ENCODE measurements around the gene ATP5F1D.
A peak's percentile ranks its signal among the peaks of the same experiment; 100 is the strongest.

ATP5F1D gene

DNA sequence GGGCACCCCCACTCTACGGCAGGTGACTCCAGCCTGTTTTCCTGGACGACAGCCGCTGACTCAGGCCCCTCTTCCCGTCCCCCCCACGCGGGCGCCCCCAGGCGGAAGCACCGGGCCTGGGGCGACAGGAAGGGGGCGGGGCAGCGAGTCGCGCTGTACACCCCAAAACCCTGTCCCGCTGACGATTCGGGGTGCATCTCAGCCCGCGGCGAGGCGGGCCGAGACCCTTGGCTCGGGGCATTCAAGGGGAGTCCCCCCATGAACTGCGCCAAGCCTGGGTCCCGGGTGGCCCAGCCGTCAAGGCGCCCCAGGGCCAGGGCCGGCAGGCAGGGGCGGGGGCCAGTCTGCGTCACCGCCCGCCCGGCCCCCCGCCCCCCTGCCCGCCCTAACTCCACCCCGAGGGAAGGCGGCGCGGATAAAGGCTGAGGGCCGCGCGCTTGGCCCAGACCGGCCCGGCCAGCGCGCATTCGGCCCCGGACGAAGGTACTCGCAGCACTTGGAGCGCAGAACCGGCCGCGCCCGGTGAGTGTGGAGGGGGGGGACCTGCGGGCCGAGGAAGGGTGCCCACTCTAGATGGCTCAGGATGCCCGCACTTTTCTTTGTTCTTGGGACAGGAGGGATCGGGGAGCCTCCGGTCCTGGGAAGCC lies 6.7 kb downstream of the ATP5F1D start, which contains the start of gene MIDN:
Gene MIDN (plus strand): TSS at position 445 of the 647 bp plus-strand sequence. CDS start 1,714 bp downstream, outside the sequence.
- peak; percentile 72 for DNase-seq (ENCODE audit: low read depth)

DNA sequence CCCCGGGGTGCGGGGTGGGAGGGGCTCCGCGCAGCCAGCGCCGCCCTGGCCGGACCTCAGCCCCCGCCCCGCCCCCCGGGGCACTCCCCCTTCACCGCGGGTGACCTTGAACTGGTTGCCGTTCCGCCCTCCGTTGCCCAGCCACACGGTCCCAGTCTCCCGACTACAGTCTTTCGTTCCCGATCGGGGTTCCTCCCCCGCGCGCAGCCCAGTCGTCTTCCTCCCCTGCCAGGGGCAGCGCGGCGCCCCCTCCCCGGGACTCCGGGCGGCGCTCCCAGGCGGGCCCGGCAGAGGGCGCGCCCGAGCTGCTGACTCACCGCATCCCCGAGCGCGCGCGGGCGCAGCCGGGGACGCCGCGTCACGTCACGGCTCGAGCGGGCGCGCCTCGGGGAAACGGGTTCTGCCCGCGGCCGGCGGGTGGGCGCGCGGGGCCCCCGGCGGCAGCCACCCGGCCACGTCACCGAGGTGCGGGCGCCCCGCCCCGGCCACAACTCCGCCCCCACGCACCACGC lies 7.3 kb downstream of the ATP5F1D start:
- no peak for DNase-seq (ENCODE audit: low read depth)

DNA sequence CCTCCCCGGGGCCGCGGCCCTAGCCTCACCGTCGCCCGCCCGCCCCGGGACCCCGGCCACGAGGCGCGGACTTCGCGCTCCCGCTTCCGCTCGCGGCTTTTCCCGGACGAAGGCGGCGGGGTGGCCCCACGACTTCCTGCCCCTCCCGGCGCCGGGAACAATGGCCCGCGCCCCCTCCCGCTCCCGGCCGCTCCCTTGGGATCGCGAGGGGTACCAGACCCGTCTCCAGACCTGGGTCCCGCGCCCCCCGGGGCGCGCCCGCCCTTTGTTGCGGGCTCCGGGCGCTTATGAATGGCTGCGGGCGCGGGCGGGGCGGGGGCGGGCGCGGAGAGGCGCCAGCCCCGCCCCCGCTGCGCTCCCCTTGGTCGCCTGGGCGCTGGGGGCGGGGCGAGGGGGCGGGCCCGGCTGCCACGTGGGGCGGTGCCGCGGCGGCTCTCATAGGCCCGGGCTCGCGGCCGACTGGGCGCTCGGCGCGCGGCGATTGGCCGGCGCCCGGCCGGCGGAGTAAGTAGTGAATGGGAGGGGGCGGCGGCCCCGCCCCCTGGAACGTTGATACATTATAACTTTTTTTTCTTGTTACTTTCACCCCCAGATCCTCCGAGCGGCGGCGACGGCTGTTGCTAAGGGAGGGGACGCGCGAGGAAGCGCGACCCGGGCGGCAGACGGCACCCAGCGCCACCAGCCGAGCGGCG lies 7.9 kb downstream of the ATP5F1D start:
- peak; percentile 93 for DNase-seq (ENCODE audit: low read depth)

DNA sequence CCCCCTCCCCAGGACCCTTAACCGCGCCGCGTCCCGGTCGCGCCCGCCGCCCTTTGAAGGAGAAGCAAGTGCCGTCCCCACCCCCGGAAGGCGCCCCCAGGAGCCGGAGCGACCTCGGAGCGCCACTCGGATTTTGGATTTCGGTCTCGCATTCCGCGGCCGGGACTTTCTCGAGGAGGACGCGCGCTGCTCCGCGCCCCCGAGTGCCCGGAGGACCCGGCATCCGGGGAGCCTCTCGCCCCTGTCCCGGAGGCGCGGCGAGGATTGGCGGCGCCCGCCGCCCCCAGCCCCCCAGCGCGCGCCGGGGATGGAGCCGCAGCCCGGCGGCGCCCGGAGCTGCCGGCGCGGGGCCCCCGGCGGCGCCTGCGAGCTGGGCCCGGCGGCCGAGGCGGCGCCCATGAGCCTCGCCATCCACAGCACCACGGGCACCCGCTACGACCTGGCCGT lies 8.5 kb downstream of the ATP5F1D start:
- no peak for DNase-seq (ENCODE audit: low read depth)

DNA sequence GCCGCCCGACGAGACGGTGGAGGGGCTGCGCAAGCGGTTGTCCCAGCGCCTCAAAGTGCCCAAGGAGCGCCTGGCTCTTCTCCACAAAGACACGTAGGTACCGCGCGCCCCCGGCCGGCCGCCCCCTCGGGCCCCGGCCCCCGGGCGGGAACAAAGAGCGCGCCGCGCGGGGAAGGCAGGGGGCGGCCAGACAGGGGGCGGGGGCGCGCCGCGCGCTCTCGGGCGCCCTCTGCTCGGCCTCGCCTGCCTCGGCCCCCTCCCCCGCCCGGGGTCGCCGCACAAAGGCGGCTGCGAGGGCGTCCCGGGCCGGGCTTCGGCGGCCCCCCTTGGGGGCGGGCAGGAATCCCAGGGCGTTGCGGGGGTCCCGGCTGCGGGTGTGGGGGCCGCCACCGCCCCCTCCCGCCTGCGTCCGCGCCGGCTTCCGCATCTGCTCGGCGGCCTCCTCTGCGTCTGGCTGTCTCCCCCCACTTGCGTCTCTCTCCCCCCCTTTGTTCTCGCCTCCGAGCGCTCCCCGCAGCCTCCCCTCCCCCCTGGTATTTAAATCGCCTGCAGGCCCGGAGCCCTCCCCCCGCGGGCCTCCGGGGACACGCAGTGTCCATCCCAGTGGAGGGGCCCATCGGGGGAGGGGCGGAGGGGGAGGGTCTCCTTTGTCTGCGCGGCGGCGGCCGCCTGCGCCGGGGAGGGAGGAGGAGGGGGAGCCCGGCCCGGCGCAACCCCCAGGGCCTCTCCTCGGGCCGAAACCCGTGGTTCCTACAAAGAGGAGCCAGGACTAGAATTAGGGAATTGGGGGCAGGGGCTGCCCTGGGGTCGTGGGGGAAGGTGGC lies 9.1 kb downstream of the ATP5F1D start:
- no peak for DNase-seq (ENCODE audit: low read depth)

DNA sequence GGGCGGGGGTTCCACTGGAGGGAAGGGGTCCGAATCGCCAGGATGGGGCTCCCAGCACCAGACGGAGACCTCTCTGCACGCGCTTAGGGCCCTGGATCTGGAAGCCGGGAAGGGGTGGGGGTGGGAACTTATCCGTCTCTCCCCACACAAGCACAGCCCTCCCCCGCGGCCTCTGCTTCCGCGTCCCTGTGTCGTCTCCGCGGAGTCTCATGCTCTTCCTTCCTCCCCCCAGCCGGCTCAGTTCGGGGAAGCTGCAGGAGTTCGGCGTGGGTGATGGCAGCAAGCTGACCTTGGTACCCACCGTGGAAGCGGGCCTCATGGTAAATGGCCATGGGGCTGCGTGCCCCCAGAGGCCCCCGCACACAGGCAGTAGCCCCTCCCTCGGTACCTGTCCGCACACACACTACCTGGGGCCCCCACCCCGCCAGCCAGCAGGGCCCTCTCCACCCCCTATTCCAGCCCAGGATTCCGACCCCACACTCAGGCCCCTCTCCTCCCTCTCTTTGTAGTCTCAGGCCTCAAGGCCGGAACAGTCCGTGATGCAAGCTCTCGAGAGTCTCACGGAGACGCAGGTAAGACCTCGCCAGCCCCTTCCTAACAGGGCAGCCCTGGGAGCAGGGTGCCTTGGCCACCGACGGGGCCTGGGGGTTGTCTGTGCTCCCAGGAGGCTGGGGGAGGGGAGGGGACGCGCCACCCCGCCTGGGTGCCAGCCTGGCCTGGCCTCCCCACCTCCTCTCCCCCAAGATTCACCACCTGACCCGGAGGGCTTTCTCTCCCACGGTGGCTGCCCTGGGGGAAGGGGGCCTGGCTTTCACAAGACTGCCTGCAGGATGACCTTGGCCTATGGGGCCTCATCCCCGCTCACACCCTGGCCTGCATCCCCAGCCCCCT lies 10.0 kb downstream of the ATP5F1D start:
- DNase-seq (ENCODE audit: low read depth) = no peak

DNA sequence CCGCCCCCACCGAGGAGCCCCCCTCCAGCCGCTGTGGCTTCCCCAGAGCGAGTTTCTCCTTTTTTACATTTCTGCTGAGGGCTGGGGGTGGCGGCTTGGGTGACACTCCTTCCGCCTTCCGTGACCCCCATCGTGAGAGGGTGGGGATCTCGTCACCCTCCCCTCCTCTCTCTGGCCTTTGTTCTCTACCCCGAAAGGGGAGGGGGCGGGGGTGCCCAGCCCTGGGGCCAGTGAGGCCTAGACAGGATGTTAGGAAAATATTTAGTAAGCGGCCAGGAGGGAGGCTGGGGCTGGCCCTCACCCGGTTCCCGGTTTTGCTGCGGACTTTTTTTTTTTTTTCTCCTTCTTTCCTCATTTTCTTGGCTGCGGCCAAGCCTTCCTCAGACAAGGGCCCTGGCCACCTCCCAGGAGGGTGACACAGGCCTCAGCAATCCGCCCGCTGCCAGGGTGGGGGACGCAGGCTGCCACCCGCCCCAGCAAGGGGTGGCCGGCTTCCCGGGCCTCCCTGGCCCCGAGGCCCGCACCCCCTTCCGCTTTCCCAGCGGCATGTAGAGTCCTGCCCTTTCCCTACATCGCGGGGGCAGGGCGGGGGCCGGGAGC lies 10.8 kb downstream of the ATP5F1D start:
- peak; percentile 98 for DNase-seq (ENCODE audit: low read depth)

DNA sequence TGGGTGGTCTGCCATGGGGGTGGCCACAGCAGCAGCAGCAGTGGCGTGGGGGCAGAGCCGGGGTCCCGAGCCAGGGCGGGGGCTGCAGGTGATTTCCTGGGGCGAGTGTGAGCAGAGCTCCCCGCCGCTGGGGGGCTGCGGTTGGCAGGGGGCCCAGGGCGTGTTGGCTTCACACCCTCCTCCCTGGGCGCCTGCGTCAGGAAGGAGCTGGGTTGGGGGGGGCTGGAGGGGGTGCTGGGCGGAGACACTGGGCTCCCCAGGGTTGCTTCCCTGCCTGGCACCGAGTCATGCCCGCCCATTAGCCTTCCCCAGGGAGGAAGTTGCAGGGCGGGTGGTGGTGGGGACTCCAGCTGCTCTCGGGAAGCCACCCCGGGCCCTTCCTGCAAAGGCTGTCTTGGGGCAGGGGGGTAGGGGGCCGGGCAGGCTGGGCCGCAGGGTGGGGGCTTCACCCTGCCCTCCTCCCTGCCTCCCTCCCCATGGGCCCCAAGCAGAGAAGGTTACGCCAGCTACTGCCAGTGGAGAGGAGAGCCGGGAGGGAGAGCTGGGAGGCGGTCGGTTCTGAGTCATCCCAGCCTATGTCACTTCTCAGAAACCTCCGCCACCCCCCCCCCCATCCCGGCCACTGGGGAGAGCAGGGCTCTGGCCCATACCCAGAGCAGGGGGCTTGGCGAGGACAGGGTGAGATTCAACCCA lies 11.4 kb downstream of the ATP5F1D start:
- DNase-seq (ENCODE audit: low read depth) = peak; percentile 98

DNA sequence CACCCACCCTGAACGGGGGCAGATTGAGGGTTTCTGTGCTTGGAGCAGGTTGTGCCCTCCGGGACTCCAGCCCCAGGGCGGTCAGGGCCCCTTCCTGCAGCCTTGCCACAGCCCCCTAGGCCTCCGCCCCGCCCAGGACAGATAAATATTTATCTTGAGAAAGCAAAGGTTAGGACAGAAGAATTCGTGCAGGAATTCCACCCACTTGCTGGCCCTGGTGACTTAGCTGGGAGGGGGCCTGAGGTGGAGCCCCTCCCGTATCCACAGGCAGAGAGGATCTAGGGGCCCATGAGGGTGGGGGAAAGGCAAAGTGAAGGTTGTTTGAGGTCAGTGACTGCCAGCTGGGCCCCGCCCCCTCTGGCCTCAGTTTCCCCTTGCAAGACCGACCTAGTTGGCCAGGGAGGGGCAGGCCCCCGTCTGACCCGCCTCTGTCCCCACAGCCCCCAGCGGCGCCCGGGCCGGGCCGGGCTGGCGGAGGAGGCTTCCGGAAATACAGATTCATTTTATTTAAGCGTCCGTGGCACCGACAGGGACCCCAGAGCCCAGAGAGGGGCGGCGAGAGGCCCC lies 12.0 kb downstream of the ATP5F1D start:
- DNase-seq (ENCODE audit: low read depth) = peak; percentile 70

DNA sequence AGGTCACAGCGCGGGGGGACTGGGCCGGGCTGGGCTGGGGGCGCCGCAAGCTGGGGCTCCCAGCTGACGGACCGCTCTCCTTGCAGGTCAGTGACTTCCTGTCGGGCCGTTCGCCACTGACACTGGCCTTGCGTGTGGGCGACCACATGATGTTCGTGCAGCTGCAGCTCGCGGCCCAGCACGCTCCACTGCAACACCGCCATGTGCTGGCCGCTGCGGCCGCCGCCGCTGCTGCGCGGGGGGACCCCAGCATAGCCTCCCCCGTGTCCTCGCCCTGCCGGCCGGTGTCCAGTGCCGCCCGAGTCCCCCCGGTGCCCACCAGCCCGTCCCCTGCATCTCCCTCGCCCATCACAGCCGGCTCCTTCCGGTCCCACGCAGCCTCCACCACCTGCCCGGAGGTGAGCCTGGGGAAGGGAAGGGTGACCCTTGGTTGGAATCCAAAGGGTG lies 12.6 kb downstream of the ATP5F1D start:
- no peak for DNase-seq (ENCODE audit: low read depth)

DNA sequence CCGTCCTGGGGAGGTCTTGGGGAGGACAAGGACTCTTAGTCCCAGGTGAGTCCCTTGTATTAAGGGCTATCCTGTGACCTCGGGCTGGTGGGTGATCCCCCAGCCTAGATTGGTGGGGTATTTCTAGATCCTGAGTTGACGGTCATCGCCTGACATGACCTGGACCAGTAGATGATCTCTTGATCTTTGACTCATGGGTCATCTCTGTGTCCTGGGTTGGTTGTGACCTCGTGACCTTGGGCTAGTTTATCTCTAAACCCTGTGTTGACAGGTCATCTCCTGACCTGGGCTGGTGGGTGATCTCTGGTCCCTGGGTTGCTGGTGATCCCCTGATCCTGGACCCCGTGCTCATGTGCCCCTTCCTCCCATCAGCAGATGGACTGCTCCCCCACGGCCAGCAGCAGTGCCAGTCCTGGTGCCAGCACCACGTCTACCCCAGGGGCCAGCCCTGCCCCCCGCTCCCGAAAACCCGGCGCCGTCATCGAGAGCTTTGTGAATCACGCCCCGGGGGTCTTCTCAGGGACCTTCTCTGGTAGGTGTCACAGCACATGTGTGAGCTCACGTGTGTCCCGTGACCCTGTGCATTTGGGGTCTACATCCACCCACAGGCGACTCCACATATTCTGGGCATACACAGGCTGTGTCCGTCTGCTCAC lies 13.1 kb downstream of the ATP5F1D start:
- no peak for DNase-seq (ENCODE audit: low read depth)

DNA sequence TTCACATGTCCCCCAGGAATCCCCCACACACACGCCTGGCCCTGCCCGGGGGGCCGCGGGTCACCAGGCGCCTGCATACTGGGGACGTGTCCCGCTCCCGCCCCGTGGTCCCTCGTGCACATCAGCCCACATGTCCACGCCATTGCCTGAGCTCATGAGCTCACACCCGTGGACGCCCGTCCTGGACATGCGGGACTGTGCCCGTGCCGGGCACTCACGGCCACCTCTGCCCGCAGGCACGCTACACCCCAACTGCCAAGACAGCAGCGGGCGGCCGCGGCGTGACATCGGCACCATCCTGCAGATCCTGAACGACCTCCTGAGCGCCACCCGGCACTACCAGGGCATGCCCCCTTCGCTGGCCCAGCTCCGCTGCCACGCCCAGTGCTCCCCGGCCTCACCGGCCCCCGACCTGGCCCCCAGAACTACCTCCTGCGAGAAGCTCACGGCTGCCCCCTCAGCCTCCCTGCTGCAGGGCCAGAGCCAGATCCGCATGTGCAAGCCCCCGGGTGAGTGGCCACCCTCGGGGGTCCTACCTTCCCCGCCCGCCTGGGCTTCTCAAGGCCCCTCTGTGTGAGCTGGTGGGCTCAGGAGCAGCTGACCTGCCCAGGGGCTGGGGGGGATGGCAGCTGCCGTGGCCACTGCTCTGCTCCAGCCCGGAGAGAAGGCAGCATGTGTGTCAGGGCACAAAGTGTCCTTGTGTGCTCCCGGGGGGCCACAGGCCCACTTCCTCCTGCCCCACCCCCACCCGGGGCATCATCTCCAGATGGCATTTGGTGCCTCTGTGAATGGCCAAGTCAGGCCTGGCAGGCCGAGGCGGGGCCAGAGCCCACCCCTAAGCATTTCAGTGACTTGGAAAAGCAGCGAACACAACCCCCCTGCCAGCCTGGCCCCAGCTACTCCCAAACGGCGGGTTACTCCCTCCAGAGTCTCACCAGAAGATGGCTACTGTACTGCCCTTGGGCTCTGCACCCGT lies 13.9 kb downstream of the ATP5F1D start:
- DNase-seq (ENCODE audit: low read depth) = no peak

DNA sequence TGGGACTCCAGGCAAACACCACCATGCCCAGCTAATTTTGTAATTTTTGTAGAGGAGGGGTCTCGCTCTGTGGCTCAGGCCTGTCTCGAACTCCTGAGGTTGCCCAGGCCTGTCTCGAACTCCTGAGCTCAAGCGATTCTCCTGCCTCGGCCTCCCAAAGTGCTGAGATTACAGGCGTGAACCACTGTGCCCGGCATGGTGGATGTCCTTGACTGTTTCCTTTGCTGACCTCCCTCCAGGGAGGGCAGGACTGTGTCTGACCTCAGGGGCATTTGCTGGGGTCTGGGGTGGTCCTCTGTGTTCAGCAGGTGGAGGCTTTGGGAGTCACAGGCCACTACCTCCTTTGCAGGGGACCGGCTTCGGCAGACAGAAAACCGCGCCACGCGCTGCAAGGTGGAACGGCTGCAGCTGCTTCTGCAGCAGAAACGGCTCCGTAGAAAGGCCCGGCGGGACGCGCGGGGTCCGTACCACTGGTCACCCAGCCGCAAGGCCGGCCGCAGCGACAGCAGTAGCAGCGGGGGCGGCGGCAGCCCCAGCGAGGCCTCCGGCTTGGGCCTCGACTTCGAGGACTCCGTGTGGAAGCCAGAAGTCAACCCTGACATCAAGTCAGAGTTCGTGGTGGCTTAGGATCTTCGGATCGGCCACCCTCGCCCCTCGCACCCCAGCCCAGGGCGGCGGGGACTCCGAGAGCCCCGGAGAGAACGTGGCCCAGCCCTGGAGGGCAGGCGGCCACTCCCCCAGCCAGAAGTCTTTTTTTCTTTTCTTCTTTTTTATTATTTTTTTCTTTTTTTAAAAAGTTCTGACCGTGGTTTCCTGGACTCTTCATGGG lies 15.3 kb downstream of the ATP5F1D start:
- no peak for DNase-seq (ENCODE audit: low read depth)

DNA sequence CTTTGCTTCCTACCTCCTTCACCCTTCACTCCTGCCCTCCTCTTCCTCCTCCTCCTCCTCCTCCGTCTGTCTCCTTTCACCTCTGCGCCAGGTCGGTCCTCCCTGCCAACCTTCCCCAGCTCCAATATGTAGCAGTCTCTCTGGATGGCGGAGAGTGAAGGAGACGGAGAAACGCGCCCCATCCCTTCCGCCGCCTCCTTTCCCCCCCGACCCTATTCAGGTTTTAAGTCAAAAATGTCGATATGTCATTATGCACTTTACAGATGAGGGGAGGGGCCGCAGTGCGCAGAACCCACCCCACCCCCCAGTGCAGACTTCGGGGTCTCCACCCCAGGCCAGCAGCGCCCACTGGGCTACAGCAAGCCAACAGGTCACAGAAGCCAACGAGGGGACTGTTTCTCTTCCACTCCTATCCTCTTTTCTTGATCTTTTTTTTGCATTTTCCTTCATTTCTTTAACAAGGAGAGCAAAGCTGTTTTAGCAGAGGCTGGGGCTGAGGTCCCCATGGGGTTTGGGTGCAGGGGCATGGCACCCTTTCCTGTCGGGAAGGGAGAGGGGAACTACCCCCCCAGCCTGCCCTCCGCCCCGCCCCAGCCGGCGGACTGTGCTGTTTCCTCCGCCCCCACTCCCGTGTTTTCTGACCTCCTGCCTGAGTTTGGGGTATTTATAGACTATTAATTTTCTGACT lies 16.1 kb downstream of the ATP5F1D start:
- DNase-seq (ENCODE audit: low read depth) = no peak

DNA sequence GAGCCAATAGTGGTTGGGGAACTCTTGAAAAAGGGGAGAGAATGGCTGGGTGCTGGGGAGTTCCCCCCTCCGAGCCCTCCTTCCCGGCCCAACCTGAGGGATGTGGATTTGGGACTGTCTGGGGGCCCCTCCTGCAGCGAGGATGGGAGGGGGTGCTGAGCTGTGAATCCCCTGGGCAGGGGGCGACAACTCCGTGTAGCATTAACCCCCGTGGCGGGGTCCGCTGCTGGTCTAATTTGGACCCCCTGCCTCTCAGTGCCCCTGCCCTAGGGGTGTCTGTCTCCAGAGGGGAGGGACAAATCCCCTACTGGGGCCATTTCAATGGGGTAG lies 16.6 kb downstream of the ATP5F1D start:
- DNase-seq (ENCODE audit: low read depth) = no peak

DNA sequence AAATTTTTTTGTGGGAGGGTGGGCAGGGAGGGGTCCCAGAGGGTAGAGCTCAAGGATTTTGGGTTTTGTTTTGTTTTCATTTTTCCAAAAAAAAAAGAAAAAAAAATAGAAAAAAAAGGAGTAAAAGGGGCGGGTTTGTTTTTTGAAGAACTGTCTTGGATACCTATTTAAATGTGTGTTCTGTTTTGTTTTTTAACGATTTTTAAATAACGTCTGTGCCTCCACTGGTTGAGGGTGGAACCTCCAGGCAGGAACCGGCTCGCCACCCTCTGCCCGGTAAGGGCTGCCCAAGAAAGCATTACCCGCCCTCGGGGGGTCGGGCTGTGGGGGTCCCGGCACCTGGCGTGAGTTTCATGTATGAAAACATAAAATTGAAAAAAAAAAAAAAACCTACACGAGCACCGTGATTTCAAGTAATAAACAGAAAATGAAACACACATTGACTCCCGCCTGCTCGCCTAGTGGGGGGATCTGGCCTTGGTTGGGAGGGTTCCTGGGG lies 17.2 kb downstream of the ATP5F1D start:
- no peak for DNase-seq (ENCODE audit: low read depth)

Data from fibroblast of the conjunctiva (primary cell).